Measurements from ENCODE around the gene SCEL.

- TF ChIP-seq EZH2phosphoT487 (IDR thresholded peaks at IDR 0.05; ENCODE audit: low read depth, severe bottlenecking, unreplicated experiment): no peak
- TF ChIP-seq, protein P1, sequence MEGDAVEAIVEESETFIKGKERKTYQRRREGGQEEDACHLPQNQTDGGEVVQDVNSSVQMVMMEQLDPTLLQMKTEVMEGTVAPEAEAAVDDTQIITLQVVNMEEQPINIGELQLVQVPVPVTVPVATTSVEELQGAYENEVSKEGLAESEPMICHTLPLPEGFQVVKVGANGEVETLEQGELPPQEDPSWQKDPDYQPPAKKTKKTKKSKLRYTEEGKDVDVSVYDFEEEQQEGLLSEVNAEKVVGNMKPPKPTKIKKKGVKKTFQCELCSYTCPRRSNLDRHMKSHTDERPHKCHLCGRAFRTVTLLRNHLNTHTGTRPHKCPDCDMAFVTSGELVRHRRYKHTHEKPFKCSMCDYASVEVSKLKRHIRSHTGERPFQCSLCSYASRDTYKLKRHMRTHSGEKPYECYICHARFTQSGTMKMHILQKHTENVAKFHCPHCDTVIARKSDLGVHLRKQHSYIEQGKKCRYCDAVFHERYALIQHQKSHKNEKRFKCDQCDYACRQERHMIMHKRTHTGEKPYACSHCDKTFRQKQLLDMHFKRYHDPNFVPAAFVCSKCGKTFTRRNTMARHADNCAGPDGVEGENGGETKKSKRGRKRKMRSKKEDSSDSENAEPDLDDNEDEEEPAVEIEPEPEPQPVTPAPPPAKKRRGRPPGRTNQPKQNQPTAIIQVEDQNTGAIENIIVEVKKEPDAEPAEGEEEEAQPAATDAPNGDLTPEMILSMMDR (IDR thresholded peaks at IDR 0.05; ENCODE audit: poor library complexity): no peak
- no peak for TF ChIP-seq EZH2 (IDR thresholded peaks at IDR 0.05; ENCODE audit: borderline replicate concordance)
These were observed 14.3 kb upstream of the SCEL start for GRCh38 chr13:77521194-77521593.

Measured in hepatocyte (in vitro differentiated cells).